ENCODE results near the gene CNN1.
"Not testable (repeated sequence)": the region's sequence is repeated elsewhere in the genome, so short reads cannot be mapped to it uniquely, and the experiment has no call there.

CNN1 gene

DNA sequence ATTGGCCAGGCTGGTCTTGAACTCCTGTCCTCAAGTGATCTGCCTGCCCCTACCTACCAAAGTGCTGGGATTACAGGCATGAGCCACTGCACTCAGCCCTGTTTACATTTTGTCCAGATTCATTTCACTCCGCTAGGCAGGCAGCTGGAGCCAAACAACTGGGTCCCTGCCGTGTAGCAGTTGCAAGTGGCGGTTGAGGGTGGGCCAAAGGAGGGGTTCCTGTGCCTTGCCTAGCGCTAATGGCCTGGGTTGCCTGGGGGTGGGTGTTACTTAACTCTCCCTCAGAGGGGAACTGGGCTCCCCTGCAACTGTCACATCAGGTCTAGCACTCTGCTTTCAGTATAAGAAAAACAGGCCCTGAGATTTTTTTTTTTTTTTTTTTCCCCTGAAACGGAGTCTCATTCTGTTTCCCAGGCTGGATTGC lies 31.4 kb downstream of the CNN1 start:
- DNase-seq (ENCODE audit: insufficient read length, low spot score) (no peak), FAIRE-seq (no peak)
- no peak for TF ChIP-seq CTCF (IDR thresholded peaks at IDR 0.05; ENCODE audit: insufficient read depth, missing control alignments)

DNA sequence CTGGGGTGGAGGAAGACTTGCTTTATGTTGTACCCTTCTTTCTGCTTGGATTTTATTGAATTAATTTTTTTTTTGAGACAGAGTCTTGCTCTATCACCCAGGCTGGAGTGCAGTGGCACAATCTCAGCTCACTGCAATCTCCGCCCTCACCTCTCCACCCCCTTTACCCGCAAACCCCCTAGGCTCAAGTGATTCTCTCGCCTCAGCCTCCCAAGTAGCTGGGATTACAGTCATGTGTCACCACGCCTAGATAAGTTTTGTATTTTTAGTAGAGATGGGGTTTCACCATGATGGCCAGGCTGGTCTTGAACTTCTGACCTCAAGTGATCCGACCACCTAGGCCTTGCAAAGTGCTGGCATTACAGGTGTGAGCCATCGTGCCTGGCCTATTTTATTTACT lies 34.7 kb downstream of the CNN1 start:
- FAIRE-seq; DNase-seq (ENCODE audit: insufficient read length, low spot score): not testable (repeated sequence)

GRCh38 chr19:11573763-11574162 lies 35.1 kb downstream of the CNN1 start:
- FAIRE-seq; DNase-seq (ENCODE audit: insufficient read length, low spot score): not testable (repeated sequence)

DNA sequence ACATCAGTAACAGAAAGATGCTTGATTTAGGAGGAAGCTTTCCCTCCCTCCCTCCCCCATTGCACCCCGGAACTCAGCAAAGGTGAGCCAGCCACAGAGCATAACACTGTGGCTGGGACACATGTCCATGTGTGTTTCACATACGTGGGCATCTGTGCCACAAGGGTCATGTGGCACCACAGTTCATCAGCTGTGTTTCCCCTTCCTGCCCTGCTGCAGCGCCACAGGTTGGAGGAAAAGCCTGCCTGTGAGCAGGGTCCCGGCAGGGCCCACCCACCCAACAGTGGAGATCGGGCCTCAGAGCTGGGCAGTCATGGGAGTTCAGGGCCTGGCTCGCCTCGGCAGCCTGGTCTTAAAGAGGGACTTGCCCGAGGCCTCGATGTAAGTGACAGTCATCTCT lies 36.0 kb downstream of the CNN1 start:
- no peak for DNase-seq (ENCODE audit: insufficient read length, low spot score)
- FAIRE-seq: no peak
- no peak for TF ChIP-seq CTCF (IDR thresholded peaks at IDR 0.05; ENCODE audit: insufficient read depth, missing control alignments)

GRCh38 chr19:11576227-11576626 lies 37.6 kb downstream of the CNN1 start:
- TF ChIP-seq CTCF (IDR thresholded peaks at IDR 0.05; ENCODE audit: insufficient read depth, missing control alignments): no peak
- FAIRE-seq: no peak
- DNase-seq (ENCODE audit: insufficient read length, low spot score): no peak

- DNase-seq (ENCODE audit: insufficient read length, low spot score) (no peak), FAIRE-seq (no peak)
- TF ChIP-seq CTCF (IDR thresholded peaks at IDR 0.05; ENCODE audit: insufficient read depth, missing control alignments): no peak
Measured at GRCh38 chr19:11577451-11578257, 39.0 kb downstream of the CNN1 start, which contains the start of gene ACP5. TSS of gene ACP5 (minus strand) at chr19:11577645. CDS start at chr19:11577317, 328 bp downstream.

GRCh38 chr19:11578258-11579142 lies 39.8 kb downstream of the CNN1 start:
- TF ChIP-seq CTCF (IDR thresholded peaks at IDR 0.05; ENCODE audit: insufficient read depth, missing control alignments): no peak
- DNase-seq (ENCODE audit: insufficient read length, low spot score): no peak
- FAIRE-seq: no peak

DNA sequence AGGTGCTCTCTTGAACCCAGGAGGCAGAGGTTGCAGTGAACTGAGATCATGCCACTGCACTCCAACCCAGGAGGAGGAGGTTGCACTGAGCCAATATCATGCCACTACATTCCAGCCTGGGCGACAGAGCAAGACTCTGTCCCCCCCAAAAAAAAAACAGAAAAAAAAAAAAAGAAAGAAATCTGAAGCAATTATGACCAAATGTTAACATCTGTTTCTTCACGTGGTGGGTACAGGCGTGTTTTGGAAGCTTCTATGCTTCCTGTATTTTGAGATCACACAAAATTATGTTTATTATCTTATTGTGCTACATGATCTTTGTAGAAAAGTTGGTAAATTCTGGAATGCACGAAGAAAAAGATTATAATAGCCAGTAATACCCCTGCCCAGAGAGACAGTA lies 41.5 kb downstream of the CNN1 start:
- DNase-seq (ENCODE audit: insufficient read length, low spot score) (no peak), FAIRE-seq (no peak)
- no peak for TF ChIP-seq CTCF (IDR thresholded peaks at IDR 0.05; ENCODE audit: insufficient read depth, missing control alignments)
